HG03066 (cell line): ENCODE data around the gene TIMP3.
"Not testable (repeated sequence)": the region's sequence is repeated elsewhere in the genome, so short reads cannot be mapped to it uniquely, and the experiment has no call there.

ENCODE experiments used
- ATAC-seq: cut with Tn5 transposase; IDR thresholded peaks from one replicate; pipeline ENCODE4 v1.9.1; 2021; ENCODE audit warnings: low read depth; ENCODE audit not compliant: unreplicated experiment

TIMP3 gene

GRCh38 chr22:32801537-32802236 lies at the start of gene TIMP3:
Gene TIMP3 (plus strand): TSS chr22:32801705. CDS start chr22:32802002, 297 bp downstream.
- ATAC-seq = no peak

- no peak for ATAC-seq
Observed at GRCh38 chr22:32752326-32752725, 49.2 kb upstream of the TIMP3 start.

GRCh38 chr22:32752816-32753520 lies 48.5 kb upstream of the TIMP3 start:
- no peak for ATAC-seq

GRCh38 chr22:32753591-32753990 lies 47.9 kb upstream of the TIMP3 start:
- no peak for ATAC-seq

GRCh38 chr22:32754413-32755041 lies 47.0 kb upstream of the TIMP3 start:
- no peak for ATAC-seq

- ATAC-seq = not testable (repeated sequence)
Observed at GRCh38 chr22:32757086-32757762, 44.3 kb upstream of the TIMP3 start.

- no peak for ATAC-seq
Observed at GRCh38 chr22:32758866-32759385, 42.6 kb upstream of the TIMP3 start.

- ATAC-seq = no peak
Observed at GRCh38 chr22:32760396-32760795, 41.1 kb upstream of the TIMP3 start.

- ATAC-seq = no peak
Observed at GRCh38 chr22:32760815-32761214, 40.7 kb upstream of the TIMP3 start.

GRCh38 chr22:32761251-32761903 lies 40.1 kb upstream of the TIMP3 start:
- no peak for ATAC-seq

- no peak for ATAC-seq
Observed at GRCh38 chr22:32764330-32765131, 37.0 kb upstream of the TIMP3 start.

GRCh38 chr22:32765132-32765618 lies 36.3 kb upstream of the TIMP3 start:
- no peak for ATAC-seq

- no peak for ATAC-seq
Observed at GRCh38 chr22:32771756-32772155, 29.7 kb upstream of the TIMP3 start.

- ATAC-seq = no peak
Observed at GRCh38 chr22:32775957-32776356, 25.5 kb upstream of the TIMP3 start.

GRCh38 chr22:32776397-32776796 lies 25.1 kb upstream of the TIMP3 start:
- ATAC-seq = no peak

GRCh38 chr22:32776802-32777201 lies 24.7 kb upstream of the TIMP3 start:
- no peak for ATAC-seq

GRCh38 chr22:32777987-32778386 lies 23.5 kb upstream of the TIMP3 start:
- ATAC-seq = no peak

- ATAC-seq = no peak
Observed at GRCh38 chr22:32780726-32781310, 20.7 kb upstream of the TIMP3 start.

GRCh38 chr22:32781695-32782094 lies 19.8 kb upstream of the TIMP3 start:
- ATAC-seq = no peak
